Activated CD4-positive, alpha-beta T cell treated with anti-CD3 and anti-CD28 coated beads, Interleukin-2, Interleukin-4, amounts not matched to agents 100 ng/mL and 50 ng/mL, durations not matched to agents 16 hours and 8 hours (primary cell): ENCODE results near the gene CSKMT.
"Not testable (repeated sequence)": the region's sequence is repeated elsewhere in the genome, so short reads cannot be mapped to it uniquely, and the experiment has no call there.

Experiments used
- DNase-seq: peaks from one replicate; pipeline ENCODE4 v3.0.0-alpha.2; 2020; ENCODE audit warnings: low spot score

The CSKMT gene

GRCh38 chr11:62689421-62690183, 24.5 kb downstream of the CSKMT start, which contains the start of gene LRRN4CL:
Gene LRRN4CL (minus strand): TSS chr11:62689530. CDS start chr11:62688508, 1,022 bp downstream.
- DNase-seq, result no peak

- DNase-seq, result not testable (repeated sequence)
These were observed 28.5 kb downstream of the CSKMT start for GRCh38 chr11:62693624-62694023.

GRCh38 chr11:62694455-62695167, 29.5 kb downstream of the CSKMT start:
- peak; percentile 74 for DNase-seq

- peak; percentile 55 for DNase-seq
These were observed 37.1 kb downstream of the CSKMT start for GRCh38 chr11:62702246-62702645.

GRCh38 chr11:62703921-62704320, 38.8 kb downstream of the CSKMT start:
- not testable (repeated sequence) for DNase-seq

GRCh38 chr11:62705413-62705812, 40.3 kb downstream of the CSKMT start:
- DNase-seq, result no peak

GRCh38 chr11:62705880-62706849, 41.1 kb downstream of the CSKMT start:
- peak; percentile 95 for DNase-seq

- DNase-seq, result no peak
These were observed 41.7 kb downstream of the CSKMT start for GRCh38 chr11:62706850-62707247.

GRCh38 chr11:62707277-62707861, 42.3 kb downstream of the CSKMT start, which contains the start of the genes BSCL2 and GNG3:
Gene BSCL2 (minus strand): TSS chr11:62707424. CDS start chr11:62707195, 229 bp downstream.
Gene GNG3 (plus strand): TSS chr11:62707676. CDS start chr11:62708296, 620 bp downstream.
- DNase-seq, result no peak

- no peak for DNase-seq
These were observed 43.3 kb downstream of the CSKMT start for GRCh38 chr11:62708392-62708791.

GRCh38 chr11:62708793-62709192, 43.7 kb downstream of the CSKMT start:
- DNase-seq, result peak; percentile 24

- peak; percentile 98 for DNase-seq
These were observed 44.3 kb downstream of the CSKMT start for GRCh38 chr11:62709247-62710000.

GRCh38 chr11:62710001-62710345, 44.9 kb downstream of the CSKMT start:
- peak; percentile 25 for DNase-seq

- no peak for DNase-seq
These were observed 47.2 kb downstream of the CSKMT start for GRCh38 chr11:62712276-62712812.

GRCh38 chr11:62712861-62713260, 47.7 kb downstream of the CSKMT start:
- DNase-seq, result no peak

- no peak for DNase-seq
These were observed 48.2 kb downstream of the CSKMT start for GRCh38 chr11:62713343-62713742.

- no peak for DNase-seq
These were observed 50.3 kb downstream of the CSKMT start for GRCh38 chr11:62715150-62716130.

GRCh38 chr11:62716206-62716605, 51.1 kb downstream of the CSKMT start:
- DNase-seq, result no peak

- DNase-seq, result no peak
These were observed 51.7 kb downstream of the CSKMT start for GRCh38 chr11:62716816-62717215.
